GM18498 (cell line): ENCODE data around the gene MTLN.
"Not testable (repeated sequence)": the region's sequence is repeated elsewhere in the genome, so short reads cannot be mapped to it uniquely, and the experiment has no call there.

Experiments used
- ATAC-seq: cut with Tn5 transposase; IDR thresholded peaks from one replicate; pipeline ENCODE4 v1.9.1; 2021; ENCODE audit warnings: mild to moderate bottlenecking, moderate library complexity; ENCODE audit not compliant: unreplicated experiment

Gene MTLN

GRCh38 chr2:110211938-110212858, at the start of gene MTLN:
Gene MTLN, minus strand, starts transcription at chr2:110212547. Its CDS starts 22 bp downstream, at chr2:110212525.
- ATAC-seq, result peak; percentile 87

- ATAC-seq, result not testable (repeated sequence)
Measured at GRCh38 chr2:110261910-110262309, 49.6 kb upstream of the MTLN start.

GRCh38 chr2:110248081-110248795, 35.9 kb upstream of the MTLN start:
- ATAC-seq, result not testable (repeated sequence)

GRCh38 chr2:110245488-110246435, 33.4 kb upstream of the MTLN start:
- not testable (repeated sequence) for ATAC-seq

- ATAC-seq, result not testable (repeated sequence)
Measured at GRCh38 chr2:110243283-110243682, 30.9 kb upstream of the MTLN start.

- ATAC-seq, result not testable (repeated sequence)
Measured at GRCh38 chr2:110234514-110234913, 22.2 kb upstream of the MTLN start.

GRCh38 chr2:110229886-110230285, 17.5 kb upstream of the MTLN start:
- ATAC-seq, result not testable (repeated sequence)

GRCh38 chr2:110222626-110223025, 10.3 kb upstream of the MTLN start:
- not testable (repeated sequence) for ATAC-seq

GRCh38 chr2:110221938-110222337, 9.6 kb upstream of the MTLN start:
- no peak for ATAC-seq

GRCh38 chr2:110220190-110220564, 7.8 kb upstream of the MTLN start:
- ATAC-seq, result no peak

GRCh38 chr2:110219496-110220189, 7.3 kb upstream of the MTLN start:
- no peak for ATAC-seq

- not testable (repeated sequence) for ATAC-seq
Measured at GRCh38 chr2:110218889-110219288, 6.5 kb upstream of the MTLN start.

- no peak for ATAC-seq
Measured at GRCh38 chr2:110216803-110217202, 4.5 kb upstream of the MTLN start.

GRCh38 chr2:110216199-110216598, 3.9 kb upstream of the MTLN start:
- ATAC-seq, result no peak

GRCh38 chr2:110215566-110216158, 3.3 kb upstream of the MTLN start:
- ATAC-seq, result no peak

- no peak for ATAC-seq
Measured at GRCh38 chr2:110215091-110215490, 2.7 kb upstream of the MTLN start.

- ATAC-seq, result not testable (repeated sequence)
Measured at GRCh38 chr2:110213522-110213921, 1.2 kb upstream of the MTLN start.

- no peak for ATAC-seq
Measured at GRCh38 chr2:110205660-110206455, 6.5 kb downstream of the MTLN start.
